Panc1 (cell line): ENCODE data around the gene RASGRF2. TPM values are rescaled to one million over a fixed set of nuclear protein-coding genes. Genes with fewer than 3 reads are reported as not detected.

Experiments
- ATAC-seq: fragments of 200-7000 bp; cut with Tn5 transposase; 2 replicates; pipeline ENCODE4 v1.9.1; 2020; ENCODE audit warnings: mild to moderate bottlenecking, moderate library complexity
- Bru-seq: library from RNA; stranded (reverse); fragments of 400-500 nt; gene quantifications from one replicate; lab custom pipeline; 2021; lab: Mats Ljungman, UMichigan
- BruChase-seq, 2 experiments: library from RNA; stranded (reverse); fragments of 400-500 nt; gene quantifications; one replicate each; lab custom pipeline; 2021; lab: Mats Ljungman, UMichigan
- BruUV-seq: library from RNA; stranded (reverse); fragments of 400-500 nt; replicated peaks from 2 replicates; lab custom pipeline; 2021; lab: Mats Ljungman, UMichigan
- CTCF ChIA-PET: fragments of 300-600 bp; sonication (Branson Sonifier 250); formaldehyde crosslinking; loops from one replicate; lab custom pipeline; 2022; ENCODE audit warnings: antibody characterized with exemption; lab: Charles Lee
- POLR2A ChIA-PET: fragments of 300-600 bp; sonication (Branson Sonifier 250); formaldehyde crosslinking; loops from one replicate; lab custom pipeline; 2022; ENCODE audit warnings: antibody characterized with exemption; lab: Charles Lee
- DNase-seq: peaks from one replicate; pipeline ENCODE4 v3.0.0-alpha.2; 2010; ENCODE audit warnings: low read depth, low spot score
- H3K27ac ChIP-seq: 2 replicates; pipeline ENCODE4 v1.5.1; 2011; ENCODE audit warnings: mild to moderate bottlenecking, low read length, inconsistent platforms
- H3K27me3 ChIP-seq: fragments of 200-500 bp; sonication (Bioruptor generic); 2 replicates; pipeline ENCODE4 v1.6.0; 2014; ENCODE audit warnings: low read length, inconsistent platforms; ENCODE audit not compliant: control insufficient read depth, insufficient read depth
- H3K36me3 ChIP-seq: fragments of 200-500 bp; sonication (Bioruptor generic); 2 replicates; pipeline ENCODE4 v1.5.1; 2014; ENCODE audit warnings: inconsistent platforms, mild to moderate bottlenecking, low read length, moderate library complexity; ENCODE audit not compliant: control insufficient read depth, insufficient read depth
- H3K4me1 ChIP-seq: 2 replicates; pipeline ENCODE4 v1.5.1; 2011; ENCODE audit warnings: inconsistent platforms, mild to moderate bottlenecking, low read length, moderate library complexity; ENCODE audit not compliant: control insufficient read depth, insufficient read depth
- H3K4me3 ChIP-seq, 2 experiments: 2 replicates each; pipeline ENCODE4 v1.5.1; 2011 to 2012; ENCODE audit warnings: low read depth in 2 of 2, low read length in 2 of 2, mild to moderate bottlenecking in 2 of 2, inconsistent platforms in 1 of 2, moderate library complexity in 1 of 2
- H3K9me3 ChIP-seq: fragments of 200-500 bp; sonication (Bioruptor generic); 2 replicates; pipeline ENCODE4 v1.5.1; 2014; ENCODE audit warnings: low read depth, mild to moderate bottlenecking, inconsistent platforms, low read length, moderate library complexity; ENCODE audit not compliant: control insufficient read depth, insufficient read depth
- POLR2AphosphoS5 ChIP-seq: IDR thresholded peaks from 2 replicates; pipeline ENCODE4 v1.6.1; 2012; ENCODE audit warnings: mild to moderate bottlenecking, low read depth, low read length, moderate library complexity
- SIN3A ChIP-seq: IDR thresholded peaks from 2 replicates; pipeline ENCODE4 v1.6.1; 2012; ENCODE audit warnings: low read depth, mild to moderate bottlenecking, low read length, moderate library complexity, borderline replicate concordance; ENCODE audit not compliant: insufficient read depth
- TCF7L2 ChIP-seq: IDR thresholded peaks from 2 replicates; pipeline ENCODE4 v1.6.1; 2011; ENCODE audit warnings: mild to moderate bottlenecking, low read depth, low read length, inconsistent platforms
- in situ Hi-C: cut with HindIII; loops from 2 replicates; pipeline ENCODE4 v1.10.0; 2016; ENCODE audit warnings: low sequenced_read_pairs, low pct_unique_long_range_greater_than_20kb
- intact Hi-C: fragments of 100-400 bp; cut with micrococcal nuclease; formaldehyde crosslinking; loops from one replicate; pipeline ENCODE4 v1.10.0; 2022; ENCODE audit not compliant: unreplicated experiment
- long read RNA-seq: library from polyadenylated mRNA; unstranded; transcript quantifications from one replicate; pipeline ENCODE4 v2.0.0, GENCODE V29; 2021; ENCODE audit not compliant: unreplicated experiment
- polyA plus RNA-seq: library from polyadenylated mRNA; unstranded; fragments of >200 nt; gene quantifications from one replicate; pipeline ENCODE4 v1.2.1, GENCODE V29; 2012; ENCODE audit warnings: missing spikeins; ENCODE audit not compliant: insufficient read length
- total RNA-seq: library from RNA; stranded (reverse); gene quantifications from one replicate; pipeline ENCODE4 v1.2.1, GENCODE V29; 2021; ENCODE audit not compliant: unreplicated experiment
- TF ChIP-seq, protein P1 (sequence below), 2 experiments: IDR thresholded peaks; 2 replicates each; pipeline ENCODE4 v1.6.1; 2011 to 2012; ENCODE audit warnings: low read depth in 2 of 2, control low read depth in 1 of 2, low read length in 1 of 2, mild to moderate bottlenecking in 1 of 2, moderate library complexity in 1 of 2; ENCODE audit not compliant: insufficient read depth in 1 of 2
- TF ChIP-seq, protein P2 (sequence below): fragments of 450-650 bp; IDR thresholded peaks from 2 replicates; pipeline ENCODE4 v1.5.1; 2017; ENCODE audit warnings: mild to moderate bottlenecking

RASGRF2 gene, protein sequence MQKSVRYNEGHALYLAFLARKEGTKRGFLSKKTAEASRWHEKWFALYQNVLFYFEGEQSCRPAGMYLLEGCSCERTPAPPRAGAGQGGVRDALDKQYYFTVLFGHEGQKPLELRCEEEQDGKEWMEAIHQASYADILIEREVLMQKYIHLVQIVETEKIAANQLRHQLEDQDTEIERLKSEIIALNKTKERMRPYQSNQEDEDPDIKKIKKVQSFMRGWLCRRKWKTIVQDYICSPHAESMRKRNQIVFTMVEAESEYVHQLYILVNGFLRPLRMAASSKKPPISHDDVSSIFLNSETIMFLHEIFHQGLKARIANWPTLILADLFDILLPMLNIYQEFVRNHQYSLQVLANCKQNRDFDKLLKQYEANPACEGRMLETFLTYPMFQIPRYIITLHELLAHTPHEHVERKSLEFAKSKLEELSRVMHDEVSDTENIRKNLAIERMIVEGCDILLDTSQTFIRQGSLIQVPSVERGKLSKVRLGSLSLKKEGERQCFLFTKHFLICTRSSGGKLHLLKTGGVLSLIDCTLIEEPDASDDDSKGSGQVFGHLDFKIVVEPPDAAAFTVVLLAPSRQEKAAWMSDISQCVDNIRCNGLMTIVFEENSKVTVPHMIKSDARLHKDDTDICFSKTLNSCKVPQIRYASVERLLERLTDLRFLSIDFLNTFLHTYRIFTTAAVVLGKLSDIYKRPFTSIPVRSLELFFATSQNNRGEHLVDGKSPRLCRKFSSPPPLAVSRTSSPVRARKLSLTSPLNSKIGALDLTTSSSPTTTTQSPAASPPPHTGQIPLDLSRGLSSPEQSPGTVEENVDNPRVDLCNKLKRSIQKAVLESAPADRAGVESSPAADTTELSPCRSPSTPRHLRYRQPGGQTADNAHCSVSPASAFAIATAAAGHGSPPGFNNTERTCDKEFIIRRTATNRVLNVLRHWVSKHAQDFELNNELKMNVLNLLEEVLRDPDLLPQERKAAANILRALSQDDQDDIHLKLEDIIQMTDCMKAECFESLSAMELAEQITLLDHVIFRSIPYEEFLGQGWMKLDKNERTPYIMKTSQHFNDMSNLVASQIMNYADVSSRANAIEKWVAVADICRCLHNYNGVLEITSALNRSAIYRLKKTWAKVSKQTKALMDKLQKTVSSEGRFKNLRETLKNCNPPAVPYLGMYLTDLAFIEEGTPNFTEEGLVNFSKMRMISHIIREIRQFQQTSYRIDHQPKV (N-terminal part only)
- total RNA-seq, result 4.7 TPM
- 2.9 TPM for polyA plus RNA-seq
- percentile 52 among the genes with signal in this experiment for Bru-seq, nascent RNA
- percentile 46 among the genes with signal in this experiment for BruChase-seq, experiment 1, labeled RNA remaining after a 2-hour chase
- BruChase-seq, experiment 2, labeled RNA remaining after a 6-hour chase, result percentile 48 among the genes with signal in this experiment
- long read RNA-seq, partial matches to known transcripts, result 0 of 5 reads
- long read RNA-seq, other reads (novel, unspliced or antisense), result 1 of 5 reads

DNA sequence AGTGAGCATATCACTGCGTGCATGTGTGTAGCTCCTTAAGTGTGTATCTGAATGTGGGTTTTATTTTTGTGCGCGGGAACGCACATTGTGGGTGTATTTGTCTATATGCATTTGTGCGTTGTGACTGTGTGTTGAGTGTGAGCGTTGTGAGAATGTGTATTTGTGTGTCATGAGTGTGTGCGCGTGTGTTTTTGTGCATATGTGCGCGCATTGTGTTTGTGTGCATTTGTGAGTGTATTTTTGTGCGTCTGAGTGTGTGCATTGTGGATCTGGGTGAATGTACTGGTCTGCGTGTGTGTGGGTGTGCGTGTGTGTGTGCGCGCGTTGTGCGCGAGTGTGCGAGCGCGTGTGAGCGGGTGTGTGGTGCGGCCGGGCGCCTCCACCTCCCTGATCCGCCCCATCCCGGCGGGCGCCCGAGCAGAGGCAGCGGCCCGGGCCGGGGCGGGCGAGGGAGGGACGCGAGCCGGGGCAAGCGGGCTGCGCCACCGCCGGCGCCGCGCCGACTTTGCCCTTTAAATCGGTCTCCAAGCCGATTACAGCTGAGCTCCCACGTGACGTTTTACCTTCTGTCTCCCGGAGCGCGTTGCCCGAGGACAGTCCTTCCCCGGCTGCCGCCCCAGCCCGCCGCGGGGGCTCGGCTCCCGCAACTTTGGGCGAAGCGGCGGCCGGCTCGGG, at the start of gene RASGRF2:
RASGRF2 (plus strand) TSS at position 596 of the 675 bp plus-strand sequence. CDS start 376 bp downstream, outside the sequence.
- intact Hi-C loops (loop anchor here (10.0 kb wide), 1 partner anchor 145 kb away; no protein-coding TSS in a partner anchor), in situ Hi-C loops (no loop called here)
- Histone ChIP-seq H3K9me3 (no peaks in the 10 kb centered on the region), H3K4me3 (peak within 1 kb of the TSS; percentile 43 to 73), H3K36me3 (no peaks in the 10 kb centered on the region), H3K27ac (peak within 1 kb of the TSS; percentile 70), H3K4me1 (no peaks in the 10 kb centered on the region), H3K27me3 (no peaks in the 10 kb centered on the region)
- peak; percentile 4; the same call in 1 of the 2 replicates for ATAC-seq
- POLR2A ChIA-PET, result no interaction called here
- CTCF ChIA-PET, result no interaction called here
- no TSS peak for BruUV-seq
- no peak for DNase-seq
- TF ChIP-seq, protein P1, sequence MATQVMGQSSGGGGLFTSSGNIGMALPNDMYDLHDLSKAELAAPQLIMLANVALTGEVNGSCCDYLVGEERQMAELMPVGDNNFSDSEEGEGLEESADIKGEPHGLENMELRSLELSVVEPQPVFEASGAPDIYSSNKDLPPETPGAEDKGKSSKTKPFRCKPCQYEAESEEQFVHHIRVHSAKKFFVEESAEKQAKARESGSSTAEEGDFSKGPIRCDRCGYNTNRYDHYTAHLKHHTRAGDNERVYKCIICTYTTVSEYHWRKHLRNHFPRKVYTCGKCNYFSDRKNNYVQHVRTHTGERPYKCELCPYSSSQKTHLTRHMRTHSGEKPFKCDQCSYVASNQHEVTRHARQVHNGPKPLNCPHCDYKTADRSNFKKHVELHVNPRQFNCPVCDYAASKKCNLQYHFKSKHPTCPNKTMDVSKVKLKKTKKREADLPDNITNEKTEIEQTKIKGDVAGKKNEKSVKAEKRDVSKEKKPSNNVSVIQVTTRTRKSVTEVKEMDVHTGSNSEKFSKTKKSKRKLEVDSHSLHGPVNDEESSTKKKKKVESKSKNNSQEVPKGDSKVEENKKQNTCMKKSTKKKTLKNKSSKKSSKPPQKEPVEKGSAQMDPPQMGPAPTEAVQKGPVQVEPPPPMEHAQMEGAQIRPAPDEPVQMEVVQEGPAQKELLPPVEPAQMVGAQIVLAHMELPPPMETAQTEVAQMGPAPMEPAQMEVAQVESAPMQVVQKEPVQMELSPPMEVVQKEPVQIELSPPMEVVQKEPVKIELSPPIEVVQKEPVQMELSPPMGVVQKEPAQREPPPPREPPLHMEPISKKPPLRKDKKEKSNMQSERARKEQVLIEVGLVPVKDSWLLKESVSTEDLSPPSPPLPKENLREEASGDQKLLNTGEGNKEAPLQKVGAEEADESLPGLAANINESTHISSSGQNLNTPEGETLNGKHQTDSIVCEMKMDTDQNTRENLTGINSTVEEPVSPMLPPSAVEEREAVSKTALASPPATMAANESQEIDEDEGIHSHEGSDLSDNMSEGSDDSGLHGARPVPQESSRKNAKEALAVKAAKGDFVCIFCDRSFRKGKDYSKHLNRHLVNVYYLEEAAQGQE (IDR thresholded peaks at IDR 0.05; ENCODE audit: insufficient read depth in 1 of 2, low read depth in 2 of 2, low read length in 1 of 2), result no peak
- TF ChIP-seq TCF7L2 (no peak), POLR2AphosphoS5 (no peak), SIN3A (no peak)
- TF ChIP-seq, protein P2, sequence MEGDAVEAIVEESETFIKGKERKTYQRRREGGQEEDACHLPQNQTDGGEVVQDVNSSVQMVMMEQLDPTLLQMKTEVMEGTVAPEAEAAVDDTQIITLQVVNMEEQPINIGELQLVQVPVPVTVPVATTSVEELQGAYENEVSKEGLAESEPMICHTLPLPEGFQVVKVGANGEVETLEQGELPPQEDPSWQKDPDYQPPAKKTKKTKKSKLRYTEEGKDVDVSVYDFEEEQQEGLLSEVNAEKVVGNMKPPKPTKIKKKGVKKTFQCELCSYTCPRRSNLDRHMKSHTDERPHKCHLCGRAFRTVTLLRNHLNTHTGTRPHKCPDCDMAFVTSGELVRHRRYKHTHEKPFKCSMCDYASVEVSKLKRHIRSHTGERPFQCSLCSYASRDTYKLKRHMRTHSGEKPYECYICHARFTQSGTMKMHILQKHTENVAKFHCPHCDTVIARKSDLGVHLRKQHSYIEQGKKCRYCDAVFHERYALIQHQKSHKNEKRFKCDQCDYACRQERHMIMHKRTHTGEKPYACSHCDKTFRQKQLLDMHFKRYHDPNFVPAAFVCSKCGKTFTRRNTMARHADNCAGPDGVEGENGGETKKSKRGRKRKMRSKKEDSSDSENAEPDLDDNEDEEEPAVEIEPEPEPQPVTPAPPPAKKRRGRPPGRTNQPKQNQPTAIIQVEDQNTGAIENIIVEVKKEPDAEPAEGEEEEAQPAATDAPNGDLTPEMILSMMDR, result no peak
